Immature natural killer cell (primary cell): Measurements from ENCODE around the gene SLC35F2. TPM values are rescaled to one million over a fixed set of nuclear protein-coding genes. Genes with fewer than 3 reads are reported as not detected.
"Not testable (repeated sequence)": the region's sequence is repeated elsewhere in the genome, so short reads cannot be mapped to it uniquely, and the experiment has no call there.

Experiments
- DNase-seq, 3 donors: peaks; one replicate each; pipeline ENCODE4 v3.0.0; 2022; ENCODE audit warnings: mixed read lengths in 1 of 3
- H3K27ac Mint-ChIP-seq, 6 donors: one replicate each; pipeline ENCODE4 v1.8.0; 2020; ENCODE audit warnings: mixed read lengths in 6 of 6, mild to moderate bottlenecking in 5 of 6, inconsistent platforms in 4 of 6, moderate library complexity in 3 of 6
- H3K27me3 Mint-ChIP-seq, 3 donors: one replicate each; pipeline ENCODE4 v1.8.0; 2020 to 2021; ENCODE audit warnings: low read depth in 3 of 3, mild to moderate bottlenecking in 3 of 3, mixed read lengths in 3 of 3, moderate library complexity in 3 of 3, inconsistent platforms in 1 of 3
- H3K36me3 Mint-ChIP-seq, 3 donors: one replicate each; pipeline ENCODE4 v1.8.0; 2020; ENCODE audit warnings: mixed read lengths in 3 of 3, inconsistent platforms in 2 of 3, mild to moderate bottlenecking in 2 of 3
- H3K4me1 Mint-ChIP-seq, 2 donors: one replicate each; pipeline ENCODE4 v1.8.0; 2020; ENCODE audit warnings: inconsistent platforms in 2 of 2, mild to moderate bottlenecking in 2 of 2, mixed read lengths in 2 of 2, moderate library complexity in 1 of 2
- H3K4me3 Mint-ChIP-seq, 5 donors: one replicate each; pipeline ENCODE4 v1.8.0; 2020; ENCODE audit warnings: mild to moderate bottlenecking in 5 of 5, mixed read lengths in 5 of 5, inconsistent platforms in 3 of 5, moderate library complexity in 3 of 5
- H3K9me3 Mint-ChIP-seq, 6 donors: one replicate each; pipeline ENCODE4 v1.8.0; 2020; ENCODE audit warnings: mild to moderate bottlenecking in 6 of 6, mixed read lengths in 6 of 6, inconsistent platforms in 4 of 6, moderate library complexity in 3 of 6
- polyA plus RNA-seq, 3 donors: library from polyadenylated mRNA; unstranded; fragments of 300-500 nt; fragmentation: Illumina TruSeq; gene quantifications; one replicate each; pipeline ENCODE4 v1.2.3, GENCODE V29; 2021

The SLC35F2 gene
- 1 to 10 TPM in 2 of 3 donors, under 1 TPM in 1; 0.19 to 3.9 (median 3.0) TPM for polyA plus RNA-seq

- Mint-ChIP-seq H3K27ac (peak within 1 kb of the TSS; percentile 72 to 86 (median 74)), H3K4me1 (peaks cover 20 to 22% of the 10 kb centered on the region in 2 donors), H3K4me3 (peak within 1 kb of the TSS; percentile 93 to 96 (median 95)), H3K36me3 (no peaks in the 10 kb centered on the region), H3K27me3 (peaks cover 3 to 7% (median 5%) of the 10 kb centered on the region in 3 donors), H3K9me3 (no peaks in the 10 kb centered on the region)
- DNase-seq: peak; percentile 56 to 65 (median 62)
Observed at GRCh38 chr11:107858217-107859070, at the start of gene SLC35F2. SLC35F2 (minus strand) TSS chr11:107858787; CDS start chr11:107858767, 20 bp downstream.

- no peaks in the 10 kb centered on the region for H3K36me3 Mint-ChIP-seq
- no peak overlapping the region for H3K4me3 Mint-ChIP-seq
- DNase-seq: no peak
- H3K9me3 Mint-ChIP-seq: no peaks in the 10 kb centered on the region
- H3K27me3 Mint-ChIP-seq: peaks cover 4 to 8% (median 4%) of the 10 kb centered on the region in 3 donors
- H3K27ac Mint-ChIP-seq: no peak overlapping the region
- no peaks in the 10 kb centered on the region for H3K4me1 Mint-ChIP-seq
Observed at GRCh38 chr11:107908211-107908610, 49.6 kb upstream of the SLC35F2 start.

GRCh38 chr11:107898270-107898669 is 39.7 kb upstream of the SLC35F2 start:
- no peak overlapping the region for H3K4me3 Mint-ChIP-seq
- peaks cover 1 to 12% (median 3%) of the 10 kb centered on the region in 3 donors for H3K27me3 Mint-ChIP-seq
- no peaks in the 10 kb centered on the region for H3K4me1 Mint-ChIP-seq
- peak in 1 of 3 donors; percentile 5 for DNase-seq
- H3K36me3 Mint-ChIP-seq: no peaks in the 10 kb centered on the region
- no peaks in the 10 kb centered on the region for H3K9me3 Mint-ChIP-seq
- H3K27ac Mint-ChIP-seq: no peak overlapping the region

GRCh38 chr11:107882095-107882820 is 23.7 kb upstream of the SLC35F2 start:
- DNase-seq: no peak
- Mint-ChIP-seq H3K4me3 (no peak overlapping the region), H3K4me1 (no peaks in the 10 kb centered on the region), H3K36me3 (no peaks in the 10 kb centered on the region), H3K27ac (no peak overlapping the region), H3K9me3 (no peaks in the 10 kb centered on the region), H3K27me3 (peaks cover 3 to 11% (median 3%) of the 10 kb centered on the region in 3 donors)

GRCh38 chr11:107881471-107881870 is 22.9 kb upstream of the SLC35F2 start:
- H3K36me3 Mint-ChIP-seq, H3K9me3 Mint-ChIP-seq, DNase-seq, H3K27ac Mint-ChIP-seq, H3K4me3 Mint-ChIP-seq, H3K4me1 Mint-ChIP-seq: not testable (repeated sequence)
- H3K27me3 Mint-ChIP-seq: peaks cover 0 to 11% (median 3%) of the 10 kb centered on the region in 3 donors

- H3K27ac Mint-ChIP-seq: no peak overlapping the region
- peaks cover 0 to 11% (median 0%) of the 10 kb centered on the region in 3 donors for H3K27me3 Mint-ChIP-seq
- no peak for DNase-seq
- H3K36me3 Mint-ChIP-seq: no peaks in the 10 kb centered on the region
- H3K4me3 Mint-ChIP-seq: no peak overlapping the region
- H3K9me3 Mint-ChIP-seq: no peaks in the 10 kb centered on the region
- no peaks in the 10 kb centered on the region for H3K4me1 Mint-ChIP-seq
Observed at GRCh38 chr11:107876141-107876540, 17.6 kb upstream of the SLC35F2 start.

GRCh38 chr11:107864591-107864990 is 6.0 kb upstream of the SLC35F2 start:
- no peak overlapping the region for H3K4me3 Mint-ChIP-seq
- H3K27me3 Mint-ChIP-seq: peaks cover under 1 to 5% (median 1%) of the 10 kb centered on the region in 3 donors
- no peaks in the 10 kb centered on the region for H3K36me3 Mint-ChIP-seq
- no peak overlapping the region for H3K27ac Mint-ChIP-seq
- DNase-seq: no peak
- no peaks in the 10 kb centered on the region for H3K9me3 Mint-ChIP-seq
- peaks cover 3 to 4% of the 10 kb centered on the region in 2 donors for H3K4me1 Mint-ChIP-seq

- H3K36me3 Mint-ChIP-seq: no peaks in the 10 kb centered on the region
- H3K4me1 Mint-ChIP-seq: peaks cover 20 to 22% of the 10 kb centered on the region in 2 donors
- no peak for DNase-seq
- H3K27ac Mint-ChIP-seq: no peak overlapping the region
- H3K9me3 Mint-ChIP-seq: no peaks in the 10 kb centered on the region
- H3K27me3 Mint-ChIP-seq: peaks cover 3 to 7% (median 5%) of the 10 kb centered on the region in 3 donors
- peak overlapping the region in 4 of 5 donors; percentile 26 to 95 (median 48) for H3K4me3 Mint-ChIP-seq
Observed at GRCh38 chr11:107860688-107861087, 2.1 kb upstream of the SLC35F2 start.

- H3K36me3 Mint-ChIP-seq, H3K9me3 Mint-ChIP-seq, DNase-seq, H3K27ac Mint-ChIP-seq, H3K27me3 Mint-ChIP-seq: not testable (repeated sequence)
- peak overlapping the region; percentile 13 to 96 (median 95) for H3K4me3 Mint-ChIP-seq
- peaks cover 20 to 22% of the 10 kb centered on the region in 2 donors for H3K4me1 Mint-ChIP-seq
Observed at GRCh38 chr11:107860240-107860620, 1.6 kb upstream of the SLC35F2 start.

- H3K27me3 Mint-ChIP-seq: peaks cover 3 to 7% (median 5%) of the 10 kb centered on the region in 3 donors
- H3K4me1 Mint-ChIP-seq: peaks cover 20 to 22% of the 10 kb centered on the region in 2 donors
- no peaks in the 10 kb centered on the region for H3K9me3 Mint-ChIP-seq
- H3K4me3 Mint-ChIP-seq: peak overlapping the region; percentile 93 to 96 (median 95)
- no peaks in the 10 kb centered on the region for H3K36me3 Mint-ChIP-seq
- DNase-seq: peak in 1 of 3 donors; percentile 4
- peak overlapping the region in 5 of 6 donors; percentile 53 to 86 (median 73) for H3K27ac Mint-ChIP-seq
Observed at GRCh38 chr11:107859459-107860239, 1.1 kb upstream of the SLC35F2 start.

GRCh38 chr11:107857550-107858216 is 904 bp downstream of the SLC35F2 start:
- H3K9me3 Mint-ChIP-seq: no peaks in the 10 kb centered on the region
- H3K4me1 Mint-ChIP-seq: peaks cover 20 to 22% of the 10 kb centered on the region in 2 donors
- peaks cover 3 to 9% (median 7%) of the 10 kb centered on the region in 3 donors for H3K27me3 Mint-ChIP-seq
- peak overlapping the region; percentile 93 to 96 (median 95) for H3K4me3 Mint-ChIP-seq
- peak overlapping the region; percentile 45 to 81 (median 67) for H3K27ac Mint-ChIP-seq
- no peak for DNase-seq
- H3K36me3 Mint-ChIP-seq: no peaks in the 10 kb centered on the region

- Mint-ChIP-seq H3K27me3 (peaks cover 3 to 9% (median 7%) of the 10 kb centered on the region in 3 donors), H3K4me1 (peaks cover 20 to 22% of the 10 kb centered on the region in 2 donors), H3K4me3 (peak overlapping the region in 2 of 5 donors; percentile 30 to 43), H3K36me3 (no peaks in the 10 kb centered on the region), H3K27ac (no peak overlapping the region), H3K9me3 (no peaks in the 10 kb centered on the region)
- no peak for DNase-seq
Observed at GRCh38 chr11:107856981-107857517, 1.5 kb downstream of the SLC35F2 start.
